ENCODE data around the gene TASP1.
"Not testable (repeated sequence)": the region's sequence is repeated elsewhere in the genome, so short reads cannot be mapped to it uniquely, and the experiment has no call there.

DNA sequence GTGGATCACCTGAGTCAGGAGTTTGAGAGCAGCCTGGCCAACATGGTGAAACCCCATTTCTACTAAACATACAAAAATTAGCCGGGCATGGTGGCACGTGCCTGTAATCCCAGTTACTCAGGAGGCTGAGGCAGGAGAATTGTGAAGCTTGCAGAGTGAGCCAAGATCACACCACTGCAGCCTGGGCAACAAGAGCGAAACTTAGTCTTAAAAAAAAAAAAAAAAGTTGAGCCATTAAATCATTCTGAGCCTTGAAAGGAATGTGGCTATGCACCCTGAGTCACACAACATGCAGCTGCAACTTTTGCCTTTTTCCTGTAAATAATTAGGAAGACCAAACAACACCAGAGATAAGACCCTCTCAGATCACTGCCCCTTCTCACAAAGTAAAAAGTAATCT, 11.2 kb downstream of the TASP1 start:
- TF ChIP-seq, protein P1, sequence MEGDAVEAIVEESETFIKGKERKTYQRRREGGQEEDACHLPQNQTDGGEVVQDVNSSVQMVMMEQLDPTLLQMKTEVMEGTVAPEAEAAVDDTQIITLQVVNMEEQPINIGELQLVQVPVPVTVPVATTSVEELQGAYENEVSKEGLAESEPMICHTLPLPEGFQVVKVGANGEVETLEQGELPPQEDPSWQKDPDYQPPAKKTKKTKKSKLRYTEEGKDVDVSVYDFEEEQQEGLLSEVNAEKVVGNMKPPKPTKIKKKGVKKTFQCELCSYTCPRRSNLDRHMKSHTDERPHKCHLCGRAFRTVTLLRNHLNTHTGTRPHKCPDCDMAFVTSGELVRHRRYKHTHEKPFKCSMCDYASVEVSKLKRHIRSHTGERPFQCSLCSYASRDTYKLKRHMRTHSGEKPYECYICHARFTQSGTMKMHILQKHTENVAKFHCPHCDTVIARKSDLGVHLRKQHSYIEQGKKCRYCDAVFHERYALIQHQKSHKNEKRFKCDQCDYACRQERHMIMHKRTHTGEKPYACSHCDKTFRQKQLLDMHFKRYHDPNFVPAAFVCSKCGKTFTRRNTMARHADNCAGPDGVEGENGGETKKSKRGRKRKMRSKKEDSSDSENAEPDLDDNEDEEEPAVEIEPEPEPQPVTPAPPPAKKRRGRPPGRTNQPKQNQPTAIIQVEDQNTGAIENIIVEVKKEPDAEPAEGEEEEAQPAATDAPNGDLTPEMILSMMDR (IDR thresholded peaks at IDR 0.05; ENCODE audit: poor library complexity, severe bottlenecking): not testable (repeated sequence)
- TF ChIP-seq EZH2 (IDR thresholded peaks at IDR 0.05; ENCODE audit: borderline replicate concordance, insufficient read depth, low read length, poor library complexity, severe bottlenecking); REST (IDR thresholded peaks at IDR 0.05; ENCODE audit: borderline replicate concordance); POLR2AphosphoS5 (IDR thresholded peaks at IDR 0.05); RAD21 (conservative IDR thresholded peaks at IDR 0.05): not testable (repeated sequence)

All from neural cell (in vitro differentiated cells).